ENCODE results near the gene KCNG2. TPM values are rescaled to one million over a fixed set of nuclear protein-coding genes. Genes with fewer than 3 reads are reported as not detected.
A peak's percentile ranks its signal among the peaks of the same experiment; 100 is the strongest.

The KCNG2 gene
- total RNA-seq, 1 donor from 2014 or later = not detected

DNA sequence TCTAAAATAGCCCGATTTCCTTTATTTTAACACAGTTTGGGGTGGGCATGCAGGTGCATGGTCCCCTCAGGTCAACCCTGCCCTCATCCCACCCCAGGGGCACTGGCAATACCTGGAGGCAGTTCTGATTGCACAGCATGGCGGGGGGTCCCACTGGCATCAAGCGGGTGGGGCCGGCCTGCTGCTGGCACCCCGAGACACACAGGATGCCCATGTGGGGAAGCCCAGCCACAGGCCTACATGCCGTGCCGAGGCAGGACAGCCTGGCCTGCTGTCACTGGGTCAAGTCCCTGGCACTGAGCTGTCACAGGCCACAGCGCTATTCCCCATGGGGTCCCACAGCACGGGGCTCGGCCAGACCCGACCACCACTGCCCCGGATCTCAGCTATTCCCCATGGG is 11.9 kb upstream of the KCNG2 start:
- Mint-ChIP-seq H3K27me3 (ENCODE audit: low read depth) (peaks cover 76% of the 10 kb centered on the region), H3K4me1 (peaks cover 3% of the 10 kb centered on the region), H3K4me3 (no peak overlapping the region), H3K27ac (no peak overlapping the region), H3K36me3 (no peaks in the 10 kb centered on the region), H3K9me3 (no peaks in the 10 kb centered on the region)
- no peak for DNase-seq (ENCODE audit: low spot score in 2 of 2, unreplicated experiment in 2 of 2)
- TF ChIP-seq, protein P1, sequence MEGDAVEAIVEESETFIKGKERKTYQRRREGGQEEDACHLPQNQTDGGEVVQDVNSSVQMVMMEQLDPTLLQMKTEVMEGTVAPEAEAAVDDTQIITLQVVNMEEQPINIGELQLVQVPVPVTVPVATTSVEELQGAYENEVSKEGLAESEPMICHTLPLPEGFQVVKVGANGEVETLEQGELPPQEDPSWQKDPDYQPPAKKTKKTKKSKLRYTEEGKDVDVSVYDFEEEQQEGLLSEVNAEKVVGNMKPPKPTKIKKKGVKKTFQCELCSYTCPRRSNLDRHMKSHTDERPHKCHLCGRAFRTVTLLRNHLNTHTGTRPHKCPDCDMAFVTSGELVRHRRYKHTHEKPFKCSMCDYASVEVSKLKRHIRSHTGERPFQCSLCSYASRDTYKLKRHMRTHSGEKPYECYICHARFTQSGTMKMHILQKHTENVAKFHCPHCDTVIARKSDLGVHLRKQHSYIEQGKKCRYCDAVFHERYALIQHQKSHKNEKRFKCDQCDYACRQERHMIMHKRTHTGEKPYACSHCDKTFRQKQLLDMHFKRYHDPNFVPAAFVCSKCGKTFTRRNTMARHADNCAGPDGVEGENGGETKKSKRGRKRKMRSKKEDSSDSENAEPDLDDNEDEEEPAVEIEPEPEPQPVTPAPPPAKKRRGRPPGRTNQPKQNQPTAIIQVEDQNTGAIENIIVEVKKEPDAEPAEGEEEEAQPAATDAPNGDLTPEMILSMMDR (IDR thresholded peaks at IDR 0.05; ENCODE audit: unreplicated experiment) = no peak

DNA sequence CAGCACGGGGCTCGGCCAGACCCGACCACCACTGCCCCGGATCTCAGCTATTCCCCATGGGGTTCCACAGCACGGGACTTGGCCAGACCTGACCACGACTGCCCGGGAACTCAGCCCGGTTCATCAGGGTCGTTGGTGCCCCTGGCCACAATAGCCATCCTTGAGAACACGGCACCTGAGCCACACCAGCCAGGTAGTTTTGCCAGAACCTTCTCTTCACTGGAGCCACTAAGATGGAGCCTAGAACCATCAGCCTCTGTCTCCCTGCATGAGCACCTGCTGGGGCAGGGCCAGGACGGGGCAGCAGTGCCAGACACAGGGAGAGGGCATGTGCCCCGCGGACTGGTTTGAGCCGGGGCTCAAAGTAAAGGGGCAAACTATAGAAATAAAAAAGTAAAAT is 11.4 kb upstream of the KCNG2 start:
- no peak overlapping the region for H3K4me3 Mint-ChIP-seq
- H3K27me3 Mint-ChIP-seq (ENCODE audit: low read depth) = peaks cover 81% of the 10 kb centered on the region
- peaks cover 6% of the 10 kb centered on the region for H3K4me1 Mint-ChIP-seq

DNA sequence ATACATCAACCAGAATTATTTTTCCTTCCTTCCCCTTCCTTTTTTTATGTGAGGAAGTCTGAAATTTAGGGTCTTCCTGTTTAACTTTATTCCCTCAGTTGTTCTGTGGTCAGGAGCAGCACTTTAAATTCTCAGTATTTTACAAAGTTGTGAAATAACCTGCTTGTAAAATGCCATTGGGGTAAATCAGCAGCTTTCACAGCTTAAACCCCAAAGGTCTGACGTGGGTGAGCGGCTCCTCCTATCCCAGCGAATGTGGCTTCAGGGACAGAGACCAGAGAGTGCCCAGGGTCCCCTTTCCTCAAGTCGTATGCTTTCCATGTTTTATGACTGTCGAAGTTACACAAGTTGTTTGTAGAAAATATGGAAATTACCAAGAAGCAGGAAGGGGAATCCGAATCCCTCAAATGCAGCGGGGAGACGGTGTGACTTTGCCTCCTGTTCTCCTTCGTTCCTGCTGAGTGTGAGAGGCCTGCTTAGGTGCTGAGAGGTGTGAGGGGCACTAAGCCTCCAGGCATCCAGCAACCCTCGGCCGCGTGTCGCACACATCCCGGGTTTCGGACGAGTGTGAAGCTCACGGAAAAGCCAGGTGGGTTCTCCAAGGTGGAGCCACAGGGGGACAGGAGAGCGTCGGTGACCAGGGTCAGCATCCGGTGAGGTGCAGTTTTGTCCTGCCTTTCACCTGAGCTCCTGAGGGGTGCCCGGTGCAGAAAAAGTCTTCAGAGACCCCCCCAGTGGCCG is 10.8 kb upstream of the KCNG2 start:
- H3K36me3 Mint-ChIP-seq = no peaks in the 10 kb centered on the region
- H3K4me3 Mint-ChIP-seq = peak overlapping the region; percentile 31
- DNase-seq (ENCODE audit: low spot score in 2 of 2, unreplicated experiment in 2 of 2) = no peak
- peaks cover 86% of the 10 kb centered on the region for H3K27me3 Mint-ChIP-seq (ENCODE audit: low read depth)
- H3K4me1 Mint-ChIP-seq = peaks cover 12% of the 10 kb centered on the region
- no peaks in the 10 kb centered on the region for H3K9me3 Mint-ChIP-seq
- TF ChIP-seq, protein P1 (IDR thresholded peaks at IDR 0.05; ENCODE audit: unreplicated experiment) = no peak
- H3K27ac Mint-ChIP-seq = no peak overlapping the region

More for the DNA sequence above, 11.4 kb upstream of the KCNG2 start:
- Mint-ChIP-seq H3K36me3 (no peaks in the 10 kb centered on the region), H3K9me3 (no peaks in the 10 kb centered on the region), H3K27ac (no peak overlapping the region)
- TF ChIP-seq, protein P1 (IDR thresholded peaks at IDR 0.05; ENCODE audit: unreplicated experiment) = no peak
- no peak for DNase-seq (ENCODE audit: low spot score in 2 of 2, unreplicated experiment in 2 of 2)

DNA sequence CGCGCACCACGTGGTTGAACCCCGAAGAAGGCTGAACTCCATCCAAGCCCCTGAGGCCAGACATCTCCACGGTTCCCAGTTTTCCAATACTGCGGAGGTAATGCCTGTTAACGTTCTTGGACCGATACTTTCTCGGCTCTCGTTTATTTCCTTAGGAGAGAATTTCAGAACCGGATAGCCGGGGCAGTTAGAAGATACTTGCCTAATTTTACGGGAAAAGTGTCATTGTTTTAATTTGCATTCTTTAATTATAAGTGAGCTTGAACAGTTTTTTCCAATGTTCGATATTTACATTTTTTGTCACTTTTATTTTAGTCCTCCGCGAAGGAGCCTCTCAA is 10.2 kb upstream of the KCNG2 start:
- no peak for DNase-seq (ENCODE audit: low spot score in 2 of 2, unreplicated experiment in 2 of 2)
- Mint-ChIP-seq H3K4me1 (peaks cover 12% of the 10 kb centered on the region), H3K4me3 (peak overlapping the region; percentile 26), H3K36me3 (no peaks in the 10 kb centered on the region), H3K27me3 (ENCODE audit: low read depth) (peaks cover 86% of the 10 kb centered on the region), H3K9me3 (no peaks in the 10 kb centered on the region), H3K27ac (no peak overlapping the region)
- TF ChIP-seq, protein P1 (IDR thresholded peaks at IDR 0.05; ENCODE audit: unreplicated experiment) = no peak

DNA sequence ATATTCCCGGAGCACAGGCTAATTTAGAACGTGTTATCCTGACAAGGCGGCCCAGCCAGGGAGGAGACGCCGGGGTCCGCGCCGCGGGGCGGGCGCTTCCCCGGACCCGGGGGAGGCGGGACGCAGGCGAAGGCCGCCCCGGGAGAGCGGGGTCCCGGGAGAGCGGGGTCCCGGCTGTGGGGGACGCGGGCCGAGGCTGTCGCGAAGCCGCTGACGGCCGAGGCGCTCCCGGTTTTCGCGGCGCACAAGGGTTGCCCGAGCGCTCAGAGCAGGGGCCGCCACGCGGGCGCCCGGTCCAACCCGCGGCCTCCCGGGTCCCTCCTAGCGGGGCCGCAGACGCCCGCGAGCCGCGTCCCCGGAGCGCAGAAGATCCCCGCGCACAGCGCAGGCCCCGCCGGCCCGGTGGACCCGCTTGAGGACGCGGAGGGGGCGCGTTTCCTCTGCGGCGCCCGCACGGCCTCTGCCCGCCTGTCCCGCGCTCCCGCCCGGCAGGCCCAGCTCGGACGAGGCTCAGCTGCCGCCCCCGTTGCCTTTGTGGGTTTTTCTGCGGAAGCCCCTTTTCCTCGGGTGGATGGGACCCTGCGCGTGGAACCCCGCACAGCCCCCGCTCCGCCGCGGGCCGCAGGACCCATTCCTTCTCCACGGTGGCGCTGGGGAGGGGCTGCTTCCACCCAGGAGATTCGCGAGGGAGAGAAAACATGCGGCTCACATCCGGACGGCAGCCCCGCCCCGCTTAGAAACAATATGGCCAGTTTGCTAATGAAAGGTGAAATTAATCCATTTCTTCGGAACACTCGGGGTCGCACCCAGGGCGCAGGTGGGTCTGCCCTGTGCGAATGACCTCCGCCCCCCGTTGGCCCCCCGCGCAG is 9.6 kb upstream of the KCNG2 start:
- TF ChIP-seq, protein P1 (IDR thresholded peaks at IDR 0.05; ENCODE audit: unreplicated experiment) = no peak
- no peak for DNase-seq (ENCODE audit: low spot score in 2 of 2, unreplicated experiment in 2 of 2)
- peaks cover 12% of the 10 kb centered on the region for H3K4me1 Mint-ChIP-seq
- peak overlapping the region; percentile 42 for H3K4me3 Mint-ChIP-seq
- no peaks in the 10 kb centered on the region for H3K9me3 Mint-ChIP-seq
- H3K27ac Mint-ChIP-seq = no peak overlapping the region
- peaks cover 88% of the 10 kb centered on the region for H3K27me3 Mint-ChIP-seq (ENCODE audit: low read depth)
- H3K36me3 Mint-ChIP-seq = no peaks in the 10 kb centered on the region

Measured in mesothelial cell of epicardium (in vitro differentiated cells).